Endothelial cell of umbilical vein (primary cell): ENCODE data around the gene CMC1. TPM values are rescaled to one million over a fixed set of nuclear protein-coding genes. Genes with fewer than 3 reads are reported as not detected.

ENCODE experiments used
- BruUV-seq: library from RNA; stranded (reverse); fragments of 400-500 nt; replicated peaks from 2 replicates; lab custom pipeline; 2021; lab: Mats Ljungman, UMichigan
- CTCF ChIA-PET: fragments of 300-600, 350-600 bp; sonication (Branson Sonifier 250); formaldehyde crosslinking; loops from one replicate; lab custom pipeline; 2021; ENCODE audit warnings: antibody characterized with exemption, inconsistent platforms; lab: Charles Lee
- POLR2A ChIA-PET: fragments of 300-600, 350-600 bp; sonication (Branson Sonifier 250); formaldehyde crosslinking; loops from one replicate; lab custom pipeline; 2021; ENCODE audit warnings: antibody characterized with exemption, inconsistent platforms; lab: Charles Lee
- DNase-seq: peaks from one replicate; pipeline ENCODE4 v3.0.0-alpha.2; 2011; ENCODE audit warnings: low read depth, low spot score
- FAIRE-seq: peaks from 2 replicates; lab custom pipeline; 2011; peaks lifted over from hg19 to GRCh38; lab: Jason Lieb, UNC
- H2AFZ ChIP-seq: 2 replicates; pipeline ENCODE4 v1.6.0; 2012; ENCODE audit warnings: low read depth, low read length, control low read depth, inconsistent platforms
- H3K27ac ChIP-seq: 2 replicates; pipeline ENCODE4 v1.5.1; 2011; ENCODE audit warnings: low read depth, mild to moderate bottlenecking, control low read depth, low read length, moderate library complexity; ENCODE audit not compliant: insufficient read depth
- H3K27me3 ChIP-seq, 2 experiments: 2 replicates each; pipeline versions ENCODE4 v1.6.0 to v1.6.1; 2011; ENCODE audit warnings: low read length in 2 of 2, mixed read lengths in 1 of 2; ENCODE audit not compliant: control insufficient read depth in 2 of 2, insufficient read depth in 2 of 2
- H3K36me3 ChIP-seq, 2 experiments: 2 replicates in 1 of 2; 3 replicates in 1 of 2; pipeline ENCODE4 v1.5.1; 2011; ENCODE audit warnings: low read length in 2 of 2, mild to moderate bottlenecking in 1 of 2, moderate library complexity in 1 of 2; ENCODE audit not compliant: control insufficient read depth in 2 of 2, insufficient read depth in 2 of 2; ENCODE audit errors: extremely low read depth in 1 of 2
- H3K4me1 ChIP-seq: 3 replicates; pipeline ENCODE4 v1.5.1; 2011; ENCODE audit warnings: mild to moderate bottlenecking, low read length; ENCODE audit not compliant: control insufficient read depth, insufficient read depth; ENCODE audit errors: extremely low read depth
- H3K4me2 ChIP-seq: 2 replicates; pipeline ENCODE4 v1.6.1; 2011; ENCODE audit warnings: low read length, control low read depth, mixed read lengths; ENCODE audit not compliant: insufficient read depth
- H3K4me3 ChIP-seq, 3 experiments: fragments of 200-600 bp in 1 of 3; sonication (generic), shearing (Covaris generic) in 1 of 3; replicated peaks in 1 of 3; 2 replicates each; pipeline ENCODE4 v1.5.1; 2011 to 2016; ENCODE audit warnings: control low read depth in 3 of 3, low read length in 3 of 3, mild to moderate bottlenecking in 2 of 3, inconsistent platforms in 1 of 3, low read depth in 1 of 3, moderate library complexity in 1 of 3; ENCODE audit not compliant: insufficient read depth in 1 of 3
- H3K79me2 ChIP-seq: 2 replicates; pipeline ENCODE4 v1.6.0; 2012; ENCODE audit warnings: low read length, inconsistent platforms; ENCODE audit not compliant: control insufficient read depth, insufficient read depth
- H3K9ac ChIP-seq: replicated peaks from 2 replicates; pipeline ENCODE3; 2011; ENCODE audit warnings: low read length, control low read depth; ENCODE audit not compliant: insufficient read depth; ENCODE audit errors: extremely low read depth
- H3K9me1 ChIP-seq: replicated peaks from 3 replicates; pipeline ENCODE4 v1.6.0; 2011; ENCODE audit warnings: mild to moderate bottlenecking, low read length; ENCODE audit not compliant: control insufficient read depth, insufficient read depth; ENCODE audit errors: extremely low read depth
- H3K9me3 ChIP-seq: replicated peaks from 2 replicates; pipeline ENCODE4 v1.5.1; 2012; ENCODE audit warnings: low read length, inconsistent platforms; ENCODE audit not compliant: control insufficient read depth, insufficient read depth
- H4K20me1 ChIP-seq: replicated peaks from 2 replicates; pipeline ENCODE3; 2011; ENCODE audit warnings: mild to moderate bottlenecking, low read length; ENCODE audit not compliant: control insufficient read depth, insufficient read depth; ENCODE audit errors: extremely low read depth
- EZH2 ChIP-seq: IDR thresholded peaks from 2 replicates; pipeline ENCODE4 v1.6.1; 2012; ENCODE audit warnings: borderline replicate concordance, low read depth, mild to moderate bottlenecking, moderate library complexity, low read length, inconsistent platforms; ENCODE audit not compliant: severe bottlenecking
- FOS ChIP-seq: IDR thresholded peaks from 2 replicates; pipeline ENCODE4 v1.6.1; 2011; ENCODE audit warnings: mild to moderate bottlenecking, low read length, moderate library complexity, borderline replicate concordance; ENCODE audit not compliant: insufficient read depth
- GATA2 ChIP-seq: IDR thresholded peaks from 2 replicates; pipeline ENCODE4 v1.7.0; 2011; ENCODE audit warnings: low read depth, mild to moderate bottlenecking, moderate library complexity, mixed read lengths, low read length; ENCODE audit not compliant: insufficient read length, insufficient read depth
- JUN ChIP-seq: IDR thresholded peaks from 2 replicates; pipeline ENCODE4 v1.6.1; 2011; ENCODE audit warnings: borderline replicate concordance, low read depth; ENCODE audit not compliant: insufficient read length, insufficient read depth
- MYC ChIP-seq: IDR thresholded peaks from one replicate; pipeline ENCODE4 v1.6.1; 2011; ENCODE audit warnings: mild to moderate bottlenecking, low read depth, low read length
- POLR2A ChIP-seq: IDR thresholded peaks from 2 replicates; pipeline ENCODE4 v1.6.1; 2012; ENCODE audit warnings: low read depth, mild to moderate bottlenecking, control low read depth, low read length
- POLR2AphosphoS5 ChIP-seq: IDR thresholded peaks from 2 replicates; pipeline ENCODE4 v1.6.1; 2012; ENCODE audit warnings: low read depth, mild to moderate bottlenecking, control low read depth, low read length, moderate library complexity; ENCODE audit not compliant: insufficient read depth
- dilution Hi-C: fragments of 300-500 bp; cut with MboI; formaldehyde crosslinking; loops from one replicate; pipeline ENCODE4 v1.15.0; 2019; ENCODE audit warnings: low sequenced_read_pairs; ENCODE audit not compliant: extremely low pct_ligation_motif_present
- intact Hi-C: fragments of 100-400 bp; cut with micrococcal nuclease; formaldehyde crosslinking; loops from one replicate; pipeline ENCODE4 v1.10.0; 2022
- polyA plus RNA-seq, 4 experiments: library from polyadenylated mRNA; depleted of rRNA in 3 of 4; stranded (reverse) in 3 of 4; unstranded in 1 of 4; fragments of >200 nt; gene quantifications; 2 replicates each; pipeline versions ENCODE4 v1.2.1 to v1.2.3, GENCODE V29; 2011 to 2012; ENCODE audit warnings: missing spikeins in 1 of 4
- total RNA-seq: library from RNA; stranded (reverse); gene quantifications from 2 replicates; pipeline ENCODE4 v1.2.3, GENCODE V29; 2021
- TF ChIP-seq, protein P1 (sequence below): IDR thresholded peaks from 2 replicates; pipeline ENCODE4 v1.6.1; 2011; ENCODE audit not compliant: insufficient read depth, insufficient read length
- TF ChIP-seq, protein P2 (sequence below), 2 donors: IDR thresholded peaks; 1 replicate in 1 of 2; 2 replicates in 1 of 2; pipeline ENCODE4 v1.5.1; 2011; ENCODE audit warnings: low read length in 2 of 2, mild to moderate bottlenecking in 2 of 2, moderate library complexity in 2 of 2, control low read depth in 1 of 2, inconsistent platforms in 1 of 2, low read depth in 1 of 2; ENCODE audit not compliant: insufficient read depth in 1 of 2; ENCODE audit errors: extremely low read depth in 1 of 2

Gene CMC1
- total and polyA plus RNA-seq, 2 donors (not counting 3 experiments of a cell fraction or from before 2014, with no cell fraction given), result 13.1 to 18.6 TPM

DNA sequence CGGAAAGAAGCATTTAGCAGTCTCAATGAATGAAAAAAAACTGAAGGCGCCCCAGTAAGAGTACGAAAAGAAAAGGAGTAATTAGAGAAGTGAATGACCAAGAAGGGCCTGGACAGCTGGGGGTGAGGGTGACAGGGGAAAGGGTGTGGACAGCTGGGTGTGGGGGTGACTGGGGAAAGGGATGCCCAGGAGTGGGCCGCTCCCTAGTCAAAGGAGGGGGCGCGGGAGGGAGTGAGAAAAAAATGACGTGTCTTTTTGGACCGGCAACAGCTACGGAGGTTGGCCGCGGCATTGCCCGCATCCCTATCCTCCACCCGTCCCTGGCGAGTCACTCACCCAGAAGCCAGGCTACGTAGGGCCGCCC, 106.8 kb downstream of the CMC1 start:
- H3K9me1 ChIP-seq, result no peaks in the 10 kb centered on the region
- no peaks in the 10 kb centered on the region for H3K36me3 ChIP-seq
- peaks cover 31% of the 10 kb centered on the region for H3K79me2 ChIP-seq
- no peak for FAIRE-seq
- no peaks in the 10 kb centered on the region for H3K9me3 ChIP-seq
- H4K20me1 ChIP-seq, result no peaks in the 10 kb centered on the region
- peak overlapping the region; percentile 98 for H3K27ac ChIP-seq
- no peaks in the 10 kb centered on the region for H3K27me3 ChIP-seq
- peak overlapping the region; percentile 98 for H3K9ac ChIP-seq
- peaks cover 16% of the 10 kb centered on the region for H3K4me1 ChIP-seq
- CTCF ChIA-PET, result interaction anchor here (1.0 to 2.2 kb wide), 5 partner anchors 9 to 636 kb away, joined by 3 to 13 read pairs (median 4); no protein-coding TSS in a partner anchor
- POLR2A ChIA-PET, result no interaction called here
- dilution Hi-C loops (no loop called here), intact Hi-C loops (loop anchor here (2.0 to 10.0 kb wide), 3 partner anchors 719 to 893 kb away; no protein-coding TSS in a partner anchor)
- H3K4me2 ChIP-seq, result peak overlapping the region; percentile 96
- DNase-seq, result no peak
- H2AFZ ChIP-seq, result peak overlapping the region; percentile 72
- no TSS peak for BruUV-seq
- TF ChIP-seq JUN (no peak), EZH2 (no peak), GATA2 (no peak), FOS (no peak), POLR2A (no peak), MYC (no peak), POLR2AphosphoS5 (no peak)
- TF ChIP-seq, protein P1, sequence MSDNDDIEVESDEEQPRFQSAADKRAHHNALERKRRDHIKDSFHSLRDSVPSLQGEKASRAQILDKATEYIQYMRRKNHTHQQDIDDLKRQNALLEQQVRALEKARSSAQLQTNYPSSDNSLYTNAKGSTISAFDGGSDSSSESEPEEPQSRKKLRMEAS, result no peak
- TF ChIP-seq, protein P2, sequence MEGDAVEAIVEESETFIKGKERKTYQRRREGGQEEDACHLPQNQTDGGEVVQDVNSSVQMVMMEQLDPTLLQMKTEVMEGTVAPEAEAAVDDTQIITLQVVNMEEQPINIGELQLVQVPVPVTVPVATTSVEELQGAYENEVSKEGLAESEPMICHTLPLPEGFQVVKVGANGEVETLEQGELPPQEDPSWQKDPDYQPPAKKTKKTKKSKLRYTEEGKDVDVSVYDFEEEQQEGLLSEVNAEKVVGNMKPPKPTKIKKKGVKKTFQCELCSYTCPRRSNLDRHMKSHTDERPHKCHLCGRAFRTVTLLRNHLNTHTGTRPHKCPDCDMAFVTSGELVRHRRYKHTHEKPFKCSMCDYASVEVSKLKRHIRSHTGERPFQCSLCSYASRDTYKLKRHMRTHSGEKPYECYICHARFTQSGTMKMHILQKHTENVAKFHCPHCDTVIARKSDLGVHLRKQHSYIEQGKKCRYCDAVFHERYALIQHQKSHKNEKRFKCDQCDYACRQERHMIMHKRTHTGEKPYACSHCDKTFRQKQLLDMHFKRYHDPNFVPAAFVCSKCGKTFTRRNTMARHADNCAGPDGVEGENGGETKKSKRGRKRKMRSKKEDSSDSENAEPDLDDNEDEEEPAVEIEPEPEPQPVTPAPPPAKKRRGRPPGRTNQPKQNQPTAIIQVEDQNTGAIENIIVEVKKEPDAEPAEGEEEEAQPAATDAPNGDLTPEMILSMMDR (IDR thresholded peaks at IDR 0.05; ENCODE audit: extremely low read depth in 1 of 2, insufficient read depth in 1 of 2, low read depth in 1 of 2, low read length in 2 of 2), result no peak
- H3K4me3 ChIP-seq, result peak overlapping the region; percentile 59 to 86 (median 69)
